IPS-18a (cell line): ENCODE results near the gene POGK.
A peak's percentile ranks its signal among the peaks of the same experiment; 100 is the strongest.
"Not testable (repeated sequence)": the region's sequence is repeated elsewhere in the genome, so short reads cannot be mapped to it uniquely, and the experiment has no call there.

ENCODE experiments used
- H3K27ac ChIP-seq: one replicate; pipeline ENCODE4 v1.5.1; 2013; ENCODE audit warnings: low read length
- H3K27me3 ChIP-seq: one replicate; pipeline ENCODE4 v1.6.1; 2013; ENCODE audit warnings: mild to moderate bottlenecking, low read length; ENCODE audit not compliant: control insufficient read depth, insufficient read depth
- H3K36me3 ChIP-seq: one replicate; pipeline ENCODE4 v1.6.1; 2013; ENCODE audit warnings: low read depth, low read length; ENCODE audit not compliant: control insufficient read depth
- H3K4me1 ChIP-seq: one replicate; pipeline ENCODE4 v1.6.1; 2013; ENCODE audit warnings: low read depth, low read length; ENCODE audit not compliant: control insufficient read depth
- H3K4me3 ChIP-seq: one replicate; pipeline ENCODE4 v1.5.1; 2013; ENCODE audit warnings: low read length
- H3K9ac ChIP-seq: one replicate; pipeline ENCODE4 v1.6.1; 2013; ENCODE audit warnings: mild to moderate bottlenecking, low read length, moderate library complexity
- H3K9me3 ChIP-seq: one replicate; pipeline ENCODE4 v1.6.1; 2013; ENCODE audit warnings: low read depth, low read length; ENCODE audit not compliant: control insufficient read depth

The POGK gene

DNA sequence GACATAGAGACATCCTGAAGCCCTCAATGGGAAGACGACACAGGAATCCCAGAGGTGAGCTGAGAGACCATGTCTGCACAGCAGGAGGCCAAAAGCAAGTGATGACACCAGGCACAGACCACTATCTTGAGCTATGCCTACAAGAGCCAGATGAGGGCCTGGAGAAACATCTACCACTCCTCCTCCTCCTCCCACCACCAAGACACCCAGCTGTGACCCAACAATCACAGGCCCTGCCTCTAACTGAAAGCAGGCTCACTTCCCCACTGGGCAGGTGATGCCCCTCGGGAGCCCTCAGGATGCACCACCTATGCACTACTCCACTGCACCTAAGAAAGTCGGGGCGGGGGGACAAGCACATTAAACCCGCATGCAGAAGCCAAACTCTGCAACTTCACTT, 20.3 kb downstream of the POGK start:
- Histone ChIP-seq H3K27me3 (no peaks in the 10 kb centered on the region), H3K36me3 (peaks cover 86% of the 10 kb centered on the region), H3K4me3 (no peak overlapping the region), H3K27ac (no peak overlapping the region), H3K9me3 (no peaks in the 10 kb centered on the region), H3K4me1 (peaks cover 15% of the 10 kb centered on the region), H3K9ac (no peak overlapping the region)

- H3K27ac ChIP-seq = no peak overlapping the region
- H3K36me3 ChIP-seq = peaks cover 46% of the 10 kb centered on the region
- peaks cover 5% of the 10 kb centered on the region for H3K4me1 ChIP-seq
- H3K9ac ChIP-seq = no peak overlapping the region
- H3K9me3 ChIP-seq = no peaks in the 10 kb centered on the region
- no peaks in the 10 kb centered on the region for H3K27me3 ChIP-seq
- H3K4me3 ChIP-seq = no peak overlapping the region
Measured at GRCh38 chr1:166865926-166866325, 26.7 kb downstream of the POGK start.

DNA sequence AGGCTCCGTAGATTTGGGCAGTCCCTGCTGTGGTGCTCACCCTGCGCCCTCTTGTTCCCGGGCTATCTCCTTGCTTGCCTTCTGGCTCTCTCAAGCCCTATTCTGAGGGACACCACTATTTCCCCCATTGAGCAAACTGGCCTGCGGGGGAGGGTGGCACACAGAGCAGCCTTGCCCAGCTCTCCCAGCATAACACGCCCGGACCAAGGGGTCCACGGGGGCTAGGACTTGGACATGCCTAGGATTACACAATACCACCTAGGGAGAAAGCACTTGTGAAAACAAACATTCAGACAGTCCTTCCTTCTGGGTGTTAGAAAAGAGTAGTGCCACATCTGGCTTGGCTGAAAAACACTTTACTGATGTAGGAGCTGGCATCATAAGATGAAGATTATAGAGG, 29.4 kb downstream of the POGK start:
- Histone ChIP-seq H3K9ac (no peak overlapping the region), H3K36me3 (peaks cover 26% of the 10 kb centered on the region), H3K27me3 (no peaks in the 10 kb centered on the region), H3K9me3 (no peaks in the 10 kb centered on the region), H3K27ac (no peak overlapping the region), H3K4me1 (no peaks in the 10 kb centered on the region), H3K4me3 (no peak overlapping the region)

- no peak overlapping the region for H3K27ac ChIP-seq
- no peak overlapping the region for H3K9ac ChIP-seq
- H3K4me1 ChIP-seq = peaks cover 2% of the 10 kb centered on the region
- no peaks in the 10 kb centered on the region for H3K9me3 ChIP-seq
- H3K4me3 ChIP-seq = no peak overlapping the region
- H3K36me3 ChIP-seq = peaks cover 19% of the 10 kb centered on the region
- no peaks in the 10 kb centered on the region for H3K27me3 ChIP-seq
Measured at GRCh38 chr1:166869318-166870099, 30.2 kb downstream of the POGK start.

DNA sequence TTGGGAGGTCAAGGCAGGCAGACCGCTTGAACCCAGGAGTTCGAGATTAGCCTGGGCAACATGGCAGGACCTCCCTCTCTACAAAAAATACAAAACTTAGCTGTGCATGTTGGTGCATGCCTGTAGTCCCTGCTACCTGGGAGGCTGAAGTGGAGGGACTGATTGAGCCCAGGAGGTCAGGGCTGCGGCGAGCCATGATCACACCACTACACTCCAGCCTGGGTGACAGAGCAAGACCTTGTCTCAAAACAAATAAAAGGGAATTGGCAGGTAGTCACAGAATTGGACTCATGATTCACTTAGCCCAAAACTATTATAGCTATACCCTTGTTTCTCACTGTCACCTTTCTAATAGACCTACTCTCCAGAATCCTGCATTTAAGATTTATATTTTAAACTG, 31.3 kb downstream of the POGK start:
- no peaks in the 10 kb centered on the region for H3K9me3 ChIP-seq
- peaks cover 10% of the 10 kb centered on the region for H3K4me1 ChIP-seq
- no peak overlapping the region for H3K27ac ChIP-seq

GRCh38 chr1:166874464-166874863, 35.2 kb downstream of the POGK start:
- Histone ChIP-seq H3K4me1 (peaks cover 10% of the 10 kb centered on the region), H3K9ac (no peak overlapping the region), H3K36me3 (peaks cover 3% of the 10 kb centered on the region), H3K9me3 (no peaks in the 10 kb centered on the region), H3K27me3 (no peaks in the 10 kb centered on the region), H3K27ac (no peak overlapping the region), H3K4me3 (no peak overlapping the region)

More for the DNA sequence above, 31.3 kb downstream of the POGK start:
- Histone ChIP-seq H3K9ac (no peak overlapping the region), H3K27me3 (no peaks in the 10 kb centered on the region), H3K36me3 (peaks cover 16% of the 10 kb centered on the region), H3K4me3 (no peak overlapping the region)

DNA sequence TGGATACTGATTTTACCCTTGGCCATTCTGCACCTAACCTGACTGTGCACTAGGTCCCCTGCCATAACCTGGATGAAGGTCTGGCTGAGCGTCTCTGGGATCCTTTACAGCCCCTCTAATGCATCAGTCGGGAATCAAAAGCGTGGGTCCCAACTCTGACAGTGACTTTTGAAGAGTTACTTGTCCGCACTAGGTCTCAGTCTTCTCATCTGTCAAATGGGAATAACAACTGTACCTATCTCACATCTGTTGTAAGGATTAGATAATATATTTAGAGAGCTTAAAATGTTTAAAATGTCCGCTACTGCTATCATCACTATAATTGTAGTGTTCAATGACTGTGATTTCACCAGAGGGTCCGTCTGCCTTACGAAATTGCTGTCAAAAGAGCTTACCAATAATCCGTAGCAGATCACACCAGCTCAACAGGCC, 36.0 kb downstream of the POGK start:
- H3K36me3 ChIP-seq = peaks cover 3% of the 10 kb centered on the region
- H3K27ac ChIP-seq = peak overlapping the region; percentile 80
- H3K27me3 ChIP-seq = no peaks in the 10 kb centered on the region
- H3K9ac ChIP-seq = peak overlapping the region; percentile 93
- peak overlapping the region; percentile 84 for H3K4me3 ChIP-seq
- H3K4me1 ChIP-seq = peaks cover 10% of the 10 kb centered on the region
- H3K9me3 ChIP-seq = no peaks in the 10 kb centered on the region

DNA sequence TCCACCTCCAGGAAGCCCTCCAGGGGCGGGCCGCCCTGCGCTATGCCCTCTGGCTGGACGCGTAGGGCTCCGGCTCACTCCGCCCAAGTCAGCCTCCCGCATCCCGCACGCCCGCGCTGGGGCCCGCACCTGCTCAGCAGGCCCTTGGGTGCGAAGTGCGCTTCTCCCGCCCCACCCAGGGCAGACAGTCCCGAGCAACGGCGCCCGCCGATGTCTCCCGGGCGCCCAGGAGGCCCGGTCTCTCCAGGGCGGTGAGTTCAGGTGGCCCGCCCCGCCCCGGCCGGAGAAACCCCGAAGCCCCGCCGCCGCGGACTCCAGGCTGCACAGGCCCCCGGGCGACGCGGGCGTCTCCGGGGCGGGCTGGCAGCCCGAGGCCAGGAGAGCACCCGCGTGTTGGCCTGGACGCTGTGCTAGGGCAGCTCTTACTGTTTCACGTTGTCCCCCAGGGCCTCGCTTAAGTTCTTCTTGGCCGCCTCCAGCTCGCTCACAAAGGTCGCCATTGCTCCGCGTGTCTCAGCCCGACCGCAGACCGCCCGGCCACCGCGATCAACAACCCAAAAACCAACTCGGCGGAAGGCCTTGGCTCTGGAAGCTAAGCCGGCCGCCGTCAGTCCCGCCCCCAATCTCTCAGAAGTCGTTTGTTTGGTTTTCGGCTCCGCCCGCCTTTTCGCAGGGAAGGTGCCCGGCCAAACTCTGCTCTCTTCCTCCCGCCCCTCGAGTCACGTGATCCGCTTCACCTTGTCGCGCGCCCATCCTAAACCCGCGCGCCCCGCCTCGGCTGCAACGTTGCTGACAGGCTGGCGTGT, 36.7 kb downstream of the POGK start, which contains the start of gene TADA1:
Gene TADA1, minus strand, starts transcription at position 531 of the 806 bp plus-strand sequence. Its CDS starts 31 bp downstream, at position 500.
- H3K9ac ChIP-seq = peak within 1 kb of the TSS; percentile 93
- H3K36me3 ChIP-seq = peaks cover 3% of the 10 kb centered on the region
- no peaks in the 10 kb centered on the region for H3K27me3 ChIP-seq
- H3K4me1 ChIP-seq = peaks cover 10% of the 10 kb centered on the region
- H3K4me3 ChIP-seq = peak within 1 kb of the TSS; percentile 84
- no peaks in the 10 kb centered on the region for H3K9me3 ChIP-seq
- peak within 1 kb of the TSS; percentile 80 for H3K27ac ChIP-seq

DNA sequence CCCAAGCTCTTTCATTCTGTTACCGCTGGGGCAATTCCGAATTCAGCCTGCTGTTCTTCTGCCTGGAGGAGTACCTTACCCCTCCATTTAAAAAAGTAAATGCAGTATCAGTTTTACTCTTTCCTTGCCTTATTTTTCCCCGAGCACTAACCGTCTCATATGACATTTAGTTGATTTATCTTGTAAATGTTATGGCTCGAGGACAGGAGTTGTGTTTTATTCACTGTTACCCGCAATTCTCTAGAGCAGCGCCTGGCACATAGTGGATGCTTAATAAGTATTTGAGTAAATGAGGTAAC, 37.2 kb downstream of the POGK start:
- peak overlapping the region; percentile 44 for H3K4me3 ChIP-seq
- no peak overlapping the region for H3K27ac ChIP-seq
- no peaks in the 10 kb centered on the region for H3K9me3 ChIP-seq
- H3K27me3 ChIP-seq = no peaks in the 10 kb centered on the region
- peaks cover 10% of the 10 kb centered on the region for H3K4me1 ChIP-seq
- no peak overlapping the region for H3K9ac ChIP-seq
- H3K36me3 ChIP-seq = peaks cover 3% of the 10 kb centered on the region

DNA sequence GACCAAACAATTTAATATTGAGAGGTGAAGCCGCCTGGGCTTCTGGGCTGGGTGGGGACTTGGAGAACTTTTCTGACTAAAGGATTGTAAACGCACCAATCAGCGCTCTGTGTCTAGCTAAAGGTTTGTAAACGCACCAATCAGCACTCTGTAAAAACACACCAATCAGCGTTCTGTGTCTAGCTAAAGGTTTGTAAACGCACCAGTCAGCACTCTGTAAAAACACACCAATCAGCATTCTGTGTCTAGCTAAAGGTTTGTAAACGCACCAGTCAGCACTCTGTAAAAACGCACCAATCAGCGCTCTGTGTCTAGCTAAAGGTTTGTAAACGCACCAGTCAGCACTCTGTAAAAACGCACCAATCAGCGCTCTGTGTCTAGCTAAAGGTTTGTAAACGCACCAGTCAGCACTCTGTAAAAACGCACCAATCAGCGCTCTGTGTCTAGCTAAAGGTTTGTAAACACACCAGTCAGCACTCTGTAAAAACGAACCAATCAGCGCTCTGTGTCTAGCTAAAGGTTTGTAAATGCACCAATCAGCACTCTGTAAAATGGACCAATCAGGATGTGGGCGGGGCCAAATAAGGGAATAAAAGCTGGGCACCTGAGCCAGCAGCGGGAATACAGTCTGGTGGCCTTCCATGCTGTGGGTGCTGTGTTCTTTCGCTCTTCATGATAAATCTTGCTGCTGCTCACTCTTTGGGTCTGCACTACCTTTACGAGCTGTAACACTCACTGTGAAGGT, 39.1 kb downstream of the POGK start:
- not testable (repeated sequence) for H3K27ac ChIP-seq, H3K27me3 ChIP-seq, H3K36me3 ChIP-seq, H3K9me3 ChIP-seq, H3K9ac ChIP-seq, H3K4me3 ChIP-seq
- H3K4me1 ChIP-seq = peaks cover 10% of the 10 kb centered on the region

DNA sequence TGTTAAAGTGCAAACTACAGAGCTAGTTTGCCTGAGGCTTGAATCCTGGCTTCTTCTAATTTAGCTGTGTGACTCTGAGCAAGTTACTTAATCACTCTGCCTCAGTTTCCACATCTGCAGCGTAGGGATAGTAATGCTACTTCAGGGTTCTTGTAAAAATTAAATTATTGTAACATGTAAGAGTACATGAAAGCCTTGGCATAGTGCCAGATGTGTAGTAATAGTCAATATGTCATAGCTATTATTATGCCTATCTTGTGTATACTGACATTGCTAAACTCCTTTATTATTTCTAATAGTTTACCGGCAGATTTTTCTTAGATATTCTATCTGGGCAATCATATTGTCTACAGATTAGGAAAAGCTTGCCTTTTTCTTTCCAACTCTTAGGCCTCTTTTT, 43.6 kb downstream of the POGK start:
- peaks cover 22% of the 10 kb centered on the region for H3K27me3 ChIP-seq
- no peaks in the 10 kb centered on the region for H3K36me3 ChIP-seq
- H3K4me1 ChIP-seq = no peaks in the 10 kb centered on the region
- no peak overlapping the region for H3K4me3 ChIP-seq
- H3K9me3 ChIP-seq = no peaks in the 10 kb centered on the region
- no peak overlapping the region for H3K27ac ChIP-seq
- H3K9ac ChIP-seq = no peak overlapping the region
